PC-3 (cell line): ENCODE measurements around the gene H2BK1.

Experiments
- CTCF ChIP-seq: fragments of 300-600 bp; sonication (generic); conservative IDR thresholded peaks from 2 replicates; pipeline ENCODE4 v1.5.1; 2017; ENCODE audit warnings: antibody characterized with exemption, low read depth, mild to moderate bottlenecking, low read length
- EZH2 ChIP-seq: fragments of 300-600 bp; sonication (generic); IDR thresholded peaks from one replicate; pipeline ENCODE4 v1.6.1; 2017; ENCODE audit warnings: antibody characterized with exemption, mild to moderate bottlenecking, low read length; ENCODE audit not compliant: unreplicated experiment
- EZH2phosphoT487 ChIP-seq: fragments of 300-600 bp; sonication (generic); IDR thresholded peaks from 2 replicates; pipeline ENCODE4 v1.6.1; 2018; ENCODE audit warnings: mild to moderate bottlenecking, antibody characterized with exemption, low read length, borderline replicate concordance

GRCh38 chr7:151241755-151242096 is 31.4 kb upstream of the H2BK1 start:
- TF ChIP-seq EZH2phosphoT487 (no peak), CTCF (no peak), EZH2 (no peak)
